ENCODE measurements around the gene WDR46. TPM values are rescaled to one million over a fixed set of nuclear protein-coding genes. Genes with fewer than 3 reads are reported as not detected.

Gene WDR46, protein sequence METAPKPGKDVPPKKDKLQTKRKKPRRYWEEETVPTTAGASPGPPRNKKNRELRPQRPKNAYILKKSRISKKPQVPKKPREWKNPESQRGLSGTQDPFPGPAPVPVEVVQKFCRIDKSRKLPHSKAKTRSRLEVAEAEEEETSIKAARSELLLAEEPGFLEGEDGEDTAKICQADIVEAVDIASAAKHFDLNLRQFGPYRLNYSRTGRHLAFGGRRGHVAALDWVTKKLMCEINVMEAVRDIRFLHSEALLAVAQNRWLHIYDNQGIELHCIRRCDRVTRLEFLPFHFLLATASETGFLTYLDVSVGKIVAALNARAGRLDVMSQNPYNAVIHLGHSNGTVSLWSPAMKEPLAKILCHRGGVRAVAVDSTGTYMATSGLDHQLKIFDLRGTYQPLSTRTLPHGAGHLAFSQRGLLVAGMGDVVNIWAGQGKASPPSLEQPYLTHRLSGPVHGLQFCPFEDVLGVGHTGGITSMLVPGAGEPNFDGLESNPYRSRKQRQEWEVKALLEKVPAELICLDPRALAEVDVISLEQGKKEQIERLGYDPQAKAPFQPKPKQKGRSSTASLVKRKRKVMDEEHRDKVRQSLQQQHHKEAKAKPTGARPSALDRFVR
- polyA plus RNA-seq (62.5 and 73.2 TPM in 2 replicates), polyA minus RNA-seq (33.2 and 38.2 TPM in 2 replicates)

DNA sequence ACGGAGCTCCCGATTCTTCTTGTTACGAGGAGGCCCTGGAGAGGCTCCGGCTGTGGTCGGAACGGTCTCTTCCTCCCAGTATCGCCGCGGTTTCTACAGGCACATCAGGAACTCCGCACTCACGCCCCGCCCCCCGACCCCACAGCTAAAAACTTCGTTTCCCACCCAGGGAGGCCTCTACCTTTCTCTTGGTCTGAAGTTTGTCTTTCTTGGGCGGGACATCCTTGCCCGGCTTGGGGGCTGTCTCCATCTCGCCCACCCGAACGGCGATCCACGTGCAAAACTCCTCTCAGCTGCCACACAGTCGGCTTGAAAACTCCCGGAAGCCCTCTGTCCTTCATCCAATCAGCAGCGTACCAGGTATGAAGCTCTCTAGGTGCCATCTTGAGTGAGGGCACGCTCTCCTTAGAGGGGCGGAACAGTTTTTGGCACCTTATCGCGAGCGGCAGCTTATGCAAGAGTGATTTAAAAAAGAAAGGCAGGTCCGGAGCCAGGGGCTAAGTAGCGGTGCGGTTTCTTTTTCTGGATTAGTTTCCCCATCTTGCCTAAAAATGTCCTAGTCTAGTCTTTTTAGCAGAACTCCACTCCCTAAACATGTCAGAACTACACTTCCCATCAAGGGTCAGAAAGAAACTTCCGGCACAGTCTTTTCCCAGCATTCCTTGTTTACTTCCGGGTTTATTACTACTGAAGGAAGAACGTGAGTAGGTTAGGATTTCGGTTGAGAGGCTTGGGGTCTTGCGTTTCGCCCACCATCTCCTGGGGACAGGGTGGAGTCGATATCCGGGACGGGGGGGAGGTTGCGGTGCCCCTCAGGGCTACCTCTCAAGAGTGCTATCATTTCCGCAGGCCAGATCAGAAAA is at the start of gene WDR46, which contains the start of gene PFDN6:
WDR46 (minus strand) TSS at position 319 of the 863 bp plus-strand sequence; CDS start at position 250, 69 bp downstream.
PFDN6 (plus strand) TSS at position 681 of the 863 bp plus-strand sequence. CDS start 256 bp downstream, outside the sequence.
- Histone ChIP-seq H3K27ac (ENCODE audit: low read length) (peak within 1 kb of the TSS; percentile 38), H3F3A (ENCODE audit: insufficient read depth, low read length, poor library complexity, severe bottlenecking) (no peaks in the 10 kb centered on the region), H3K79me2 (replicated peaks; ENCODE audit: insufficient read depth, low read length) (peaks cover 11% of the 10 kb centered on the region), H3K4me2 (ENCODE audit: low read length) (peak within 1 kb of the TSS; percentile 91), H3K27me3 (ENCODE audit: insufficient read depth, low read depth, low read length) (no peaks in the 10 kb centered on the region), H4K20me1 (ENCODE audit: insufficient read depth) (no peaks in the 10 kb centered on the region), H3K36me3 (ENCODE audit: insufficient read depth, low read length) (no peaks in the 10 kb centered on the region), H3K9ac (ENCODE audit: low read length) (peak within 1 kb of the TSS; percentile 73), H3K4me3 (ENCODE audit: low read length) (peak within 1 kb of the TSS; percentile 82), H3K9me3 (ENCODE audit: low read length) (no peaks in the 10 kb centered on the region), H2AFZ (ENCODE audit: low read depth, low read length) (peak within 1 kb of the TSS; percentile 62), H3K9me2 (ENCODE audit: insufficient read depth, low read length) (no peaks in the 10 kb centered on the region)
- TF ChIP-seq RAD21 (conservative IDR thresholded peaks at IDR 0.05) (peak; percentile 32), MXI1 (conservative IDR thresholded peaks at IDR 0.05; ENCODE audit: poor library complexity, severe bottlenecking) (peak; percentile 100), EP300 (conservative IDR thresholded peaks at IDR 0.05; ENCODE audit: poor library complexity, severe bottlenecking) (no peak), REST (IDR thresholded peaks at IDR 0.05; ENCODE audit: borderline replicate concordance) (no peak), POLR2AphosphoS5 (IDR thresholded peaks at IDR 0.05) (peak; percentile 70)

- Histone ChIP-seq H3K9ac (ENCODE audit: low read length) (no peak overlapping the region), H3K27me3 (ENCODE audit: insufficient read depth, low read depth, low read length) (no peaks in the 10 kb centered on the region), H3K36me3 (ENCODE audit: insufficient read depth, low read length) (no peaks in the 10 kb centered on the region), H2AFZ (ENCODE audit: low read depth, low read length) (no peak overlapping the region), H3K79me2 (replicated peaks; ENCODE audit: insufficient read depth, low read length) (no peaks in the 10 kb centered on the region), H3F3A (ENCODE audit: insufficient read depth, low read length, poor library complexity, severe bottlenecking) (no peaks in the 10 kb centered on the region), H3K9me3 (ENCODE audit: low read length) (no peaks in the 10 kb centered on the region), H3K4me2 (ENCODE audit: low read length) (no peak overlapping the region), H4K20me1 (ENCODE audit: insufficient read depth) (no peaks in the 10 kb centered on the region), H3K4me3 (ENCODE audit: low read length) (no peak overlapping the region), H3K9me2 (ENCODE audit: insufficient read depth, low read length) (no peaks in the 10 kb centered on the region), H3K27ac (ENCODE audit: low read length) (no peak overlapping the region)
- TF ChIP-seq SMC3 (conservative IDR thresholded peaks at IDR 0.05; ENCODE audit: poor library complexity) (no peak), EZH2 (IDR thresholded peaks at IDR 0.05; ENCODE audit: borderline replicate concordance, insufficient read depth, low read length, poor library complexity, severe bottlenecking) (no peak), RAD21 (conservative IDR thresholded peaks at IDR 0.05) (no peak), REST (IDR thresholded peaks at IDR 0.05; ENCODE audit: borderline replicate concordance) (no peak), TAF1 (IDR thresholded peaks at IDR 0.05; ENCODE audit: low read depth) (no peak), MXI1 (conservative IDR thresholded peaks at IDR 0.05; ENCODE audit: poor library complexity, severe bottlenecking) (no peak), POLR2AphosphoS5 (IDR thresholded peaks at IDR 0.05) (no peak)
- TF ChIP-seq, protein P1, sequence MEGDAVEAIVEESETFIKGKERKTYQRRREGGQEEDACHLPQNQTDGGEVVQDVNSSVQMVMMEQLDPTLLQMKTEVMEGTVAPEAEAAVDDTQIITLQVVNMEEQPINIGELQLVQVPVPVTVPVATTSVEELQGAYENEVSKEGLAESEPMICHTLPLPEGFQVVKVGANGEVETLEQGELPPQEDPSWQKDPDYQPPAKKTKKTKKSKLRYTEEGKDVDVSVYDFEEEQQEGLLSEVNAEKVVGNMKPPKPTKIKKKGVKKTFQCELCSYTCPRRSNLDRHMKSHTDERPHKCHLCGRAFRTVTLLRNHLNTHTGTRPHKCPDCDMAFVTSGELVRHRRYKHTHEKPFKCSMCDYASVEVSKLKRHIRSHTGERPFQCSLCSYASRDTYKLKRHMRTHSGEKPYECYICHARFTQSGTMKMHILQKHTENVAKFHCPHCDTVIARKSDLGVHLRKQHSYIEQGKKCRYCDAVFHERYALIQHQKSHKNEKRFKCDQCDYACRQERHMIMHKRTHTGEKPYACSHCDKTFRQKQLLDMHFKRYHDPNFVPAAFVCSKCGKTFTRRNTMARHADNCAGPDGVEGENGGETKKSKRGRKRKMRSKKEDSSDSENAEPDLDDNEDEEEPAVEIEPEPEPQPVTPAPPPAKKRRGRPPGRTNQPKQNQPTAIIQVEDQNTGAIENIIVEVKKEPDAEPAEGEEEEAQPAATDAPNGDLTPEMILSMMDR (IDR thresholded peaks at IDR 0.05; ENCODE audit: poor library complexity, severe bottlenecking), result no peak
Measured at GRCh38 chr6:33336495-33336894, 47.5 kb upstream of the WDR46 start.
